ENCODE results near the gene PRKD2.

The PRKD2 gene

GRCh38 chr19:46741447-46741846, 24.5 kb upstream of the PRKD2 start:
- DNase-seq: no peak

GRCh38 chr19:46739290-46739771, 22.4 kb upstream of the PRKD2 start:
- no peak for DNase-seq

- no peak for DNase-seq
These were observed 20.9 kb upstream of the PRKD2 start for GRCh38 chr19:46737761-46738171.

GRCh38 chr19:46737298-46737654, 20.4 kb upstream of the PRKD2 start:
- no peak for DNase-seq

- DNase-seq: no peak
These were observed 19.8 kb upstream of the PRKD2 start for GRCh38 chr19:46736531-46737297.

GRCh38 chr19:46733690-46734292, 16.9 kb upstream of the PRKD2 start:
- peak; percentile 58 for DNase-seq

- peak; percentile 92 for DNase-seq
These were observed 16.2 kb upstream of the PRKD2 start for GRCh38 chr19:46732966-46733689.

- no peak for DNase-seq
These were observed 15.4 kb upstream of the PRKD2 start for GRCh38 chr19:46732172-46732938.

GRCh38 chr19:46731584-46731983, 14.7 kb upstream of the PRKD2 start:
- peak; percentile 90 for DNase-seq

GRCh38 chr19:46731007-46731501, 14.1 kb upstream of the PRKD2 start:
- peak; percentile 93 for DNase-seq

- no peak for DNase-seq
These were observed 13.7 kb upstream of the PRKD2 start for GRCh38 chr19:46730595-46730994.

- no peak for DNase-seq
These were observed 13.3 kb upstream of the PRKD2 start for GRCh38 chr19:46730187-46730586.

- DNase-seq: no peak
These were observed 12.8 kb upstream of the PRKD2 start for GRCh38 chr19:46729696-46730095.

- peak; percentile 85 for DNase-seq
These were observed 11.9 kb upstream of the PRKD2 start for GRCh38 chr19:46728693-46729339.

- no peak for DNase-seq
These were observed 11.3 kb upstream of the PRKD2 start for GRCh38 chr19:46728208-46728607.

GRCh38 chr19:46727757-46728156, 10.8 kb upstream of the PRKD2 start:
- DNase-seq: no peak

- DNase-seq: no peak
These were observed 10.1 kb upstream of the PRKD2 start for GRCh38 chr19:46726971-46727501.

- DNase-seq: no peak
These were observed 9.6 kb upstream of the PRKD2 start for GRCh38 chr19:46726551-46726950.

GRCh38 chr19:46725859-46726393, 9.0 kb upstream of the PRKD2 start:
- no peak for DNase-seq

GRCh38 chr19:46725036-46725820, 8.3 kb upstream of the PRKD2 start:
- DNase-seq: no peak

GRCh38 chr19:46724468-46724867, 7.6 kb upstream of the PRKD2 start:
- DNase-seq: no peak
